GM12864 (cell line): ENCODE results near the gene TRAPPC2L.

Source experiments
- DNase-seq: peaks from one replicate; pipeline ENCODE4 v3.0.0-alpha.2; 2011; ENCODE audit warnings: low read depth
- H3K4me3 ChIP-seq: 2 replicates; pipeline ENCODE4 v1.5.1; 2011; ENCODE audit warnings: mild to moderate bottlenecking, low read depth, low read length, control low read depth
- TF ChIP-seq, protein P1 (sequence below): IDR thresholded peaks from 2 replicates; pipeline ENCODE4 v1.5.1; 2011; ENCODE audit warnings: low read depth, mild to moderate bottlenecking, moderate library complexity, low read length, control low read depth, inconsistent platforms; ENCODE audit errors: missing control alignments

The TRAPPC2L gene

DNA sequence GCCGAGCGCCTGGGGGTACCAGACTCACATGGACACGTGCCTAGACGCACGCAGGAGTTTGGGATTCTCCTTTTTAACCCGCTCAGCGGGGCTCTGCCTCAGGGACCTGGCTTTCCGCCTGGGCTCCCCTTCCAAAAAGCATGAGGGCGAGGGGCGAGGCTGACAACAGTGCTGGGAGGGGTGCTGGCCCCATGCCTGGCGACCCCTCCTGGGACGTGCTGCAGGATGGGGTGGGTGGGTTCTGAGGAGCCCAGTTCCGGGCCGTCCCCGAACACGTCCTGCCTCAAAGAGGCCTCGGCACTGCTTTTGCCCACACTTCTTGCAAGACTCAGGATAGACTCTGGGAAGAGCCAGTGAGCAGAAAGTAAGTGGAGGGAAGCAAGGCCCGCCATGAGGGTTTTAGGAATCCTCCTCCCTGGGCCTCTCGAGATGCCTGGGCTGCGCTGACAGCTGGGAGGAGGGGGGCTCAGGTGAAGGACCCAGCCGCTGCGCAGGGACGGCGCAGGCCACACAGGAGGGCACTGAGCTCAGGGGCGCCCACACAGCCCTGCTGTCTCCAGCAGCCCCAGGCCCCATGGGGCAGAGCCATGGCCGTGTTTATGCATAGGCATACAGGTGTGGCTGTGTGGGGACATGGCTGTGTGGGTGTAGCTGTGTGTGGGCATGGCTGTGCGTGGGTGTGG, 24.9 kb downstream of the TRAPPC2L start:
- no peak for DNase-seq
- H3K4me3 ChIP-seq: no peak overlapping the region
- TF ChIP-seq, protein P1, sequence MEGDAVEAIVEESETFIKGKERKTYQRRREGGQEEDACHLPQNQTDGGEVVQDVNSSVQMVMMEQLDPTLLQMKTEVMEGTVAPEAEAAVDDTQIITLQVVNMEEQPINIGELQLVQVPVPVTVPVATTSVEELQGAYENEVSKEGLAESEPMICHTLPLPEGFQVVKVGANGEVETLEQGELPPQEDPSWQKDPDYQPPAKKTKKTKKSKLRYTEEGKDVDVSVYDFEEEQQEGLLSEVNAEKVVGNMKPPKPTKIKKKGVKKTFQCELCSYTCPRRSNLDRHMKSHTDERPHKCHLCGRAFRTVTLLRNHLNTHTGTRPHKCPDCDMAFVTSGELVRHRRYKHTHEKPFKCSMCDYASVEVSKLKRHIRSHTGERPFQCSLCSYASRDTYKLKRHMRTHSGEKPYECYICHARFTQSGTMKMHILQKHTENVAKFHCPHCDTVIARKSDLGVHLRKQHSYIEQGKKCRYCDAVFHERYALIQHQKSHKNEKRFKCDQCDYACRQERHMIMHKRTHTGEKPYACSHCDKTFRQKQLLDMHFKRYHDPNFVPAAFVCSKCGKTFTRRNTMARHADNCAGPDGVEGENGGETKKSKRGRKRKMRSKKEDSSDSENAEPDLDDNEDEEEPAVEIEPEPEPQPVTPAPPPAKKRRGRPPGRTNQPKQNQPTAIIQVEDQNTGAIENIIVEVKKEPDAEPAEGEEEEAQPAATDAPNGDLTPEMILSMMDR: no peak

DNA sequence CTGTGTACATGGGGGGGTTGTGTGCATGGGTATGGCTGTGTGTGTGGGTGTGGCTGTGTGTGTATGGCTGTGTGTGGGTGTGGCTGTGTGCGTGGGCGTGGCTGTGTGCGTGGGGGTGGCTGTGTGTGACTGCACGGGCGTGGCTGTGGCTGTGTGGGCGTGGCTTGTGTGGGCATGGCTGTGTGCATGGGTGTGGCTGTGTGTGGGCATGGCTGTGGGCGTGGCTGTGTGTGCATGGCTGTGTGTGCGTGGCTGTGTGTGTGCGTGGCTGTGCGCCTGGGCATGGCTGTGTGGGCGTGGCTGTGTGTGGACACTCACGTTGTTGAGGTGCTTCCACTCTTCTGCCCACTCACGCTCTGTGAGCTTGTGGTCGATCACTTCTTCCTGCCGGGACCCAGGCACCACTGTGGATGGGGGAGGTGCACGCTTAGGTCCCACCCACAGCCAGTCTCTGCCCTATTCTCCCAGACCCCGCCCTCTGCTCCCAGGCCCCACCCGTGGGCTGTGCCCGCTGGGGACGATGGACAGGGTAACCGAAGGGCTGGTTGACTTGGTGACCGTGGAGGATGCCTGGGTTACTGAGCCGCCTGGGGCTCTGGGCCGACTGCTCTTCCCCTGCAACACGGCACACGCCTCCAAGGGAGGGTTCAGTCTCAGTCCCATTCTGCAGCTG, 25.6 kb downstream of the TRAPPC2L start:
- H3K4me3 ChIP-seq: no peak overlapping the region
- DNase-seq: peak; percentile 10
- TF ChIP-seq, protein P1: no peak

DNA sequence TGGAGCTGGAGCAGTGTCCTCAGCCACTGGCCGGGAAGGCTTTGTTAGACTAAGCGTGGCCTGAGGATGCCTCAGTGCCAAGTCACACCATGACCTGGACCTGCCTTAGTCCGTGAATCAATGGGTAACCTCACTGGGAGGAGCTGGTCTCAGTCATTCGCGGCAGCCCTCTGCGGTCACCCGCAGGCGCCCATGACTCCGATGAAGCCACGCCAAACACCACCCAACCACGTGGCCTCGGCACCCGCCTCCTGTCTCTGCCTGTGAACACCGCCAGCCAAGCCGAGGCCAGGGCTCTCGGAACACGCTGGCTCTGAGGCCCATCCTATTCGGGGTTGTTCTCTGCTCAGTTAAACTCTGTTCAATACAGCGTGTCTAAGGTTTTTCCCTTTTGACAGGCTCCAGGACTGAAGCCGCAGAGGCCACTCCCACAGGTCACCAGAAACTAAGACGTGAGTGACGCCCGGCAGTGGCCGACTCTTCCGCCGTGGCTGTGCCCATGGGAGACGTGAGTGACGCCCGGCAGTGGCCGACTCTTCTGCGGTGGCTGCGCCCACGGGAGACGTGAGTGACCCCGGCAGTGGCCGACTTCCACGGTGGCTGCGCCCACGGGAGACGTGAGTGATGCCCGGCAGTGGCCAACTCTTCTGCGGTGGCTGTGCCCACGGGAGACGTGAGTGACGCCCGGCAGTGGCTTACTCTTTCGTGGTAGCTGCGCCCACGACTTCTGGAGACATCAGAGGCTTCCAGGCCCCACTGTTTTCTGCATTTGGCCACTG, 26.4 kb downstream of the TRAPPC2L start:
- TF ChIP-seq, protein P1: no peak
- H3K4me3 ChIP-seq: no peak overlapping the region
- no peak for DNase-seq

DNA sequence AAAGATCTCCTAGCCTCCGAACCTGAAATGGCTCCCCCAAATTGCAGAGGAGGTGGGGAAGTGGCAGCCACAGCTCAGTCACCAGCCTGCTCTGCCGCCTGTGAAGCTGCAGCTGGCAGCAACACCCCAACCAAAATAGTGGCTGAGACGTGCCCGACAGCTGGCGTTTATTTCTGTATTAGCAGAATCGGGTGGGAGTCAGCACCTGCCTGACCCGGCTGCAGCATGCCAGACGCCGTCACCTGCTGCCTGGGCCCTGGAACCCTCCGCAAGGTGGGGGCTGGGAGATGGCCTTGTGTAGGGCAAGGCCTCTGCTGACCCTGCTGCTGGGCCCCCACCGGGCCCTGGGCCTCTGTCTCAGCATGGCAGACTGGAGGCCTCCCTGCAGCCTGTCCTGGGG, 27.0 kb downstream of the TRAPPC2L start:
- no peak for DNase-seq
- TF ChIP-seq, protein P1: no peak

DNA sequence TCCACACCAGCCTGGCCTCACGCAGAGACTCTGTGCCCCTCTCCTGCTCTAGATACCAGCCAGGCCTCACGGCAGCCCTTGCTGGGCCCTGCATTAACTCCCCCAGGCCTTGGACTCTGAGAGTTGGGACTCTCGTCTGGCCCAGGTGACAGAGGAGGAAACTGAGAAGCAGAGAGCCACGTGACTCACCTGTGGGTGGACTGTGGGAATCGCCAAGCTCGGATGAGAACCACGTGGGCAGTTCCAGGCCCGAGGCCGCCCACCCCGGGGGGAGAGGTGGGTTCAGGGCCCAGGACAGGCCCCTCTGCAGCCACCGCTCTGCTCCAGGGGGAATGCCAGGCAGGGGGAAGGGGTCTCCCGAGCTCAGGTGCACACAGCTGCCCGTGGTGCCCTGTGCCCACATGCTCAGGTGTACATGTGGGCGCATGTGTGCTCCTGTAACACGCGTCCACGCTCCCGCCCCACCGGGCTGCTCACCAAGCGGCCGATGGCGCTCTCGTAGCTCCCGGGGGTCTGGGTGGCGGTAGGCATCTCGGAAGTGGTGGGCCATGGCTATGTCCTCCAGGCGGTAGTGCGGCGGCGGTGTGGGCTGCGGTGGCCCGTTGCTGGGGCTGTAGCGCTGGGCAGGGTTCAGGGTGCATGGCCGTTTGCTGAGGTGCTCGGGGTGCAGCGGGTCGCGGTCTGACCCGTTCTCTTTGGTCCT, 27.8 kb downstream of the TRAPPC2L start:
- TF ChIP-seq, protein P1: no peak
- DNase-seq: no peak
- H3K4me3 ChIP-seq: no peak overlapping the region

More for the DNA sequence above, 27.0 kb downstream of the TRAPPC2L start:
- no peak overlapping the region for H3K4me3 ChIP-seq

DNA sequence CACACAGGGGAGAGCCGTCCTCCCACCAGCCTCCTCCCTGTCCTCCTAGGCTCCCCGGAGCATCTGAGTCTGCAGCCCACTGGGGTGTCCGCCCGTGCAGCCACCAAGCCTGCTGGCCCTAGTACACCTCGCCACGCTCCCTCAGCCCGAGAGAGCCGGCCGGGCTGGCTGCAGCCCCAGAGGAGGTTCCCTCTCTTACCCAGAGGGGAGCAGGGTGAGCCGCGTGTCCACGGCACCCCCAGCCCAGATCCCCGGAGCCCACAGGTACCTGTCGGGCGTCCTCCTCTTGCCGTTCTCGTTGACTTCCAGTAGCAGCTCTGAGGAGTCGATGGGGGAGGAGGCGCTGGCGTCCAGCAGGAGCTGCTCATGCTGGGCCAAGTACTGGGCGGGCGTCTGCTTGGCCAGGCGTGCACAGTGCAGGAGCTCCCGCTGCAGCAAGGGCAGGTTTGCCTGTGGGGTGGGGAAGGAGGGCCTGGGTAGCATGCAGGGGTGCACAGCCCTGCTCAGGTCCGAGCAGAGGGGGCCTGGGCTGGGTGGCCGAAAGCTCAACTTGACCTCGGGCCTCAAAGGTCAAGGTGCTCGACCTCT, 28.9 kb downstream of the TRAPPC2L start:
- H3K4me3 ChIP-seq: no peak overlapping the region
- DNase-seq: no peak
- TF ChIP-seq, protein P1: no peak
